Osteoblast (primary cell): ENCODE measurements around the gene AUTS2. TPM values are rescaled to one million over a fixed set of nuclear protein-coding genes. Genes with fewer than 3 reads are reported as not detected.
A peak's percentile ranks its signal among the peaks of the same experiment; 100 is the strongest.
"Not testable (repeated sequence)": the region's sequence is repeated elsewhere in the genome, so short reads cannot be mapped to it uniquely, and the experiment has no call there.

Experiments
- DNase-seq: peaks from one replicate; pipeline ENCODE4 v3.0.0; 2011; ENCODE audit warnings: low spot score, mixed read lengths; ENCODE audit not compliant: insufficient read length; ENCODE audit errors: missing footprints
- H2AFZ ChIP-seq: 2 replicates; pipeline ENCODE4 v1.6.0; 2011; ENCODE audit warnings: mild to moderate bottlenecking, low read length
- H3K27ac ChIP-seq: 2 replicates; pipeline ENCODE4 v1.5.1; 2011; ENCODE audit warnings: mild to moderate bottlenecking, low read depth, low read length, moderate library complexity
- H3K27me3 ChIP-seq: 2 replicates; pipeline ENCODE4 v1.6.0; 2012; ENCODE audit warnings: mild to moderate bottlenecking, control low read depth, inconsistent platforms, low read length, moderate library complexity; ENCODE audit not compliant: insufficient read depth
- H3K36me3 ChIP-seq: 2 replicates; pipeline ENCODE4 v1.5.1; 2011; ENCODE audit warnings: mild to moderate bottlenecking, low read length, control low read depth, moderate library complexity; ENCODE audit not compliant: insufficient read depth
- H3K4me1 ChIP-seq: 2 replicates; pipeline ENCODE4 v1.5.1; 2011; ENCODE audit warnings: mild to moderate bottlenecking, low read length, control low read depth, moderate library complexity; ENCODE audit not compliant: insufficient read depth
- H3K4me2 ChIP-seq: 2 replicates; pipeline ENCODE4 v1.6.0; 2011; ENCODE audit warnings: mild to moderate bottlenecking, low read length; ENCODE audit not compliant: insufficient read depth
- H3K4me3 ChIP-seq: fragments of 200-600 bp; sonication (generic); 3 replicates; pipeline ENCODE4 v1.5.1; 2012; ENCODE audit warnings: mild to moderate bottlenecking, low read length, inconsistent platforms; ENCODE audit not compliant: insufficient read depth
- H3K79me2 ChIP-seq: 2 replicates; pipeline ENCODE4 v1.6.0; 2012; ENCODE audit warnings: mild to moderate bottlenecking, low read length, control low read depth, inconsistent platforms; ENCODE audit not compliant: insufficient read depth
- H3K9me3 ChIP-seq: 2 replicates; pipeline ENCODE4 v1.5.1; 2011; ENCODE audit warnings: low read depth, low read length, control low read depth
- H4K20me1 ChIP-seq: 2 replicates; pipeline ENCODE4 v1.6.0; 2012; ENCODE audit warnings: mild to moderate bottlenecking, low read length, control low read depth; ENCODE audit not compliant: insufficient read depth
- total RNA-seq: library from RNA; depleted of rRNA; stranded (reverse); fragments of >200 nt; gene quantifications from 2 replicates; pipeline ENCODE4 v1.2.3, GENCODE V29; 2012
- TF ChIP-seq, protein P1 (sequence below): IDR thresholded peaks from 2 replicates; pipeline ENCODE4 v1.5.1; 2011; ENCODE audit warnings: mild to moderate bottlenecking, low read depth, low read length, moderate library complexity; ENCODE audit errors: extremely low read depth

AUTS2 gene
- total RNA-seq, 1 donor: 15.2 TPM

DNA sequence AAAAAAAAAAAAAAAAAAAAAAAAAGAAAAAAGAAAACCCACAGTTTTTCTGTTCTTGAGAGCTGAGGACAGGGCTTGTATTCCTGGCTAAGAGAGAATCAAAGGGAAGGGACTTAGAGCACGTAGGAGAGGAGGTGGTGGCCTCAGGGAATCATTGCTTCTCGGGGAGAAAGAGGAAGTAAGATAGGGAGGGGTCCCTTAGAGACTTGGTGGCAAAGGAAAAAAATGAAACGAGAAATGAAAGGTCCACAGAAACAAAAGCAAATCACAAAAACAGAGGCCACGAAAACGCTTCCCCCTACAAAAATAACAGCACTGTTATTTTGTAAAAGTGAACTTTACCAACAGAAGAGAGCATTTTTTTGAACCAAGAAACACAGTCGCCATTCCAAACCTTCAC, 1210.6 kb downstream of the AUTS2 start:
- H3K4me2 ChIP-seq: no peak overlapping the region
- H3K4me1 ChIP-seq: no peaks in the 10 kb centered on the region
- no peak for DNase-seq
- no peaks in the 10 kb centered on the region for H3K36me3 ChIP-seq
- no peak overlapping the region for H3K27ac ChIP-seq
- no peak overlapping the region for H2AFZ ChIP-seq
- H3K27me3 ChIP-seq: no peaks in the 10 kb centered on the region
- no peaks in the 10 kb centered on the region for H3K79me2 ChIP-seq
- no peaks in the 10 kb centered on the region for H4K20me1 ChIP-seq
- TF ChIP-seq, protein P1, sequence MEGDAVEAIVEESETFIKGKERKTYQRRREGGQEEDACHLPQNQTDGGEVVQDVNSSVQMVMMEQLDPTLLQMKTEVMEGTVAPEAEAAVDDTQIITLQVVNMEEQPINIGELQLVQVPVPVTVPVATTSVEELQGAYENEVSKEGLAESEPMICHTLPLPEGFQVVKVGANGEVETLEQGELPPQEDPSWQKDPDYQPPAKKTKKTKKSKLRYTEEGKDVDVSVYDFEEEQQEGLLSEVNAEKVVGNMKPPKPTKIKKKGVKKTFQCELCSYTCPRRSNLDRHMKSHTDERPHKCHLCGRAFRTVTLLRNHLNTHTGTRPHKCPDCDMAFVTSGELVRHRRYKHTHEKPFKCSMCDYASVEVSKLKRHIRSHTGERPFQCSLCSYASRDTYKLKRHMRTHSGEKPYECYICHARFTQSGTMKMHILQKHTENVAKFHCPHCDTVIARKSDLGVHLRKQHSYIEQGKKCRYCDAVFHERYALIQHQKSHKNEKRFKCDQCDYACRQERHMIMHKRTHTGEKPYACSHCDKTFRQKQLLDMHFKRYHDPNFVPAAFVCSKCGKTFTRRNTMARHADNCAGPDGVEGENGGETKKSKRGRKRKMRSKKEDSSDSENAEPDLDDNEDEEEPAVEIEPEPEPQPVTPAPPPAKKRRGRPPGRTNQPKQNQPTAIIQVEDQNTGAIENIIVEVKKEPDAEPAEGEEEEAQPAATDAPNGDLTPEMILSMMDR: no peak
- no peaks in the 10 kb centered on the region for H3K9me3 ChIP-seq
- H3K4me3 ChIP-seq: no peak overlapping the region

DNA sequence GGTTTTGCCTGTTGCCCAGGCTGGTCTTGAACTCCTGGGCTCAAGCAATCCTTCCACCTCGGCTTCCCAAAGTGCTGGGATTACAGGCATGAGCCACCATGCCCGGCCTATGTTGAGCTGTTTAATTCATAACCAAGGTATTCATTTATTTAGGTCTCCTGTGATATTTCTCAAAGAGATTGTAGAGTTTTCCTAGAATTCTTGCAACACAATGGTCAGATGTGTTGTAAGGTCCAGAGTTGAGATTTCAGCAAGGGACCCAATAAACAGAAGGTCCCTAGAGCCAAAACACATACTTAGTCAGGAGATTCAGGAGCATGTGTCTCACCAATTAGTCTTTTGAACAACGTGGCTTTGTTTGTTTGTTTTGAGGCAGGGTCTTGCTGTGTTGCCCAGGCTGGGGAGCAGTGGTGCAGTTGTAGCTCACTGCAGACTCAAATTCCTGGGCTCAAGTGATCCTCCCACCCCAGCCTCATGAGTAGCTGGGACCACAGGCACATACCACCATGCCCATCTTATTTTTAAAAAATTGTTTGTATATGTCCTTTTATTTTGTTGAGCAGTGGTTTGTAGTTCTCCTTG, 1212.4 kb downstream of the AUTS2 start:
- no peaks in the 10 kb centered on the region for H3K27me3 ChIP-seq
- no peak for DNase-seq
- H3K79me2 ChIP-seq: no peaks in the 10 kb centered on the region
- no peak overlapping the region for H3K4me2 ChIP-seq
- H4K20me1 ChIP-seq: no peaks in the 10 kb centered on the region
- no peak overlapping the region for H2AFZ ChIP-seq
- no peaks in the 10 kb centered on the region for H3K36me3 ChIP-seq
- no peaks in the 10 kb centered on the region for H3K4me1 ChIP-seq
- no peak overlapping the region for H3K27ac ChIP-seq
- no peak overlapping the region for H3K4me3 ChIP-seq
- no peaks in the 10 kb centered on the region for H3K9me3 ChIP-seq
- TF ChIP-seq, protein P1: no peak

GRCh38 chr7:70812511-70812910, 1214.2 kb downstream of the AUTS2 start:
- H3K4me1 ChIP-seq: no peaks in the 10 kb centered on the region
- no peaks in the 10 kb centered on the region for H3K79me2 ChIP-seq
- H4K20me1 ChIP-seq: no peaks in the 10 kb centered on the region
- H3K4me3 ChIP-seq: no peak overlapping the region
- no peaks in the 10 kb centered on the region for H3K36me3 ChIP-seq
- TF ChIP-seq, protein P1: peak; percentile 41
- H3K4me2 ChIP-seq: no peak overlapping the region
- no peak overlapping the region for H2AFZ ChIP-seq
- no peak overlapping the region for H3K27ac ChIP-seq
- no peak for DNase-seq
- H3K9me3 ChIP-seq: peaks cover under 1% of the 10 kb centered on the region
- H3K27me3 ChIP-seq: no peaks in the 10 kb centered on the region

GRCh38 chr7:70822490-70822889, 1224.2 kb downstream of the AUTS2 start:
- H3K79me2 ChIP-seq, H3K27me3 ChIP-seq, DNase-seq, H3K4me2 ChIP-seq, H3K4me3 ChIP-seq, H3K4me1 ChIP-seq, H4K20me1 ChIP-seq, H3K27ac ChIP-seq, H3K36me3 ChIP-seq, H3K9me3 ChIP-seq, H2AFZ ChIP-seq: not testable (repeated sequence)
